C4-2B (cell line): ENCODE results near the gene CORIN.
A peak's percentile ranks its signal among the peaks of the same experiment; 100 is the strongest.

ENCODE experiments used
- ZFX ChIP-seq: fragments of 450-650 bp; IDR thresholded peaks from 2 replicates; pipeline ENCODE4 v1.6.1; 2017
- TF ChIP-seq, protein P1 (sequence below): fragments of 450-650 bp; conservative IDR thresholded peaks from 2 replicates; pipeline ENCODE4 v1.5.1; 2017; ENCODE audit warnings: mild to moderate bottlenecking

DNA sequence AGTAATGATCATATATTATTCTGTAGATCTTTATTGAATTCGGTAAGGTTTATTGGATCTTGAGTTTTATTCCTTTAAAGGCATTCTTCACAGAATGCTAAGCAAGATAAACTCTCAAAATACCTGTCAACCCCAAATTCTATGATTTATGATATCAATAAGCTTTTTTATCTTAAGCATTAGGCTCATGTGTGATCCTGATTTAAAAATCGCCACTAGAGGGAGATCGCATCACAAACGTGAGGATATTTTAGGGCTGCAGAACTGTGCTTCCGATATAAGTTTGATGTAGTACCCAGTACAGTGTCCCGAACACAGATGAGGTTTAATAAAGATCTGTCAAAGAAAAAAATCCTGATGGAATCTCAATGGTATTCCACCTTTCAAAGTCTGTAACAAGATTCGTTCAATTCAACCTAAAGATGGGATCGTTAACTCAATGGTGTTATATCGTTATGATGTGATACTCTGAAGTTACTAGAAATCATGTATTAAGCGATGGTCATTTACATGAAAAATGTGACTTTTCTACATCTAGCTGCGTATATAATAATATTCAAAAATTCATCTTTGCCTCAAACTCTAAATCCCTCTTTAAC lies 169.0 kb downstream of the CORIN start:
- TF ChIP-seq, protein P1, sequence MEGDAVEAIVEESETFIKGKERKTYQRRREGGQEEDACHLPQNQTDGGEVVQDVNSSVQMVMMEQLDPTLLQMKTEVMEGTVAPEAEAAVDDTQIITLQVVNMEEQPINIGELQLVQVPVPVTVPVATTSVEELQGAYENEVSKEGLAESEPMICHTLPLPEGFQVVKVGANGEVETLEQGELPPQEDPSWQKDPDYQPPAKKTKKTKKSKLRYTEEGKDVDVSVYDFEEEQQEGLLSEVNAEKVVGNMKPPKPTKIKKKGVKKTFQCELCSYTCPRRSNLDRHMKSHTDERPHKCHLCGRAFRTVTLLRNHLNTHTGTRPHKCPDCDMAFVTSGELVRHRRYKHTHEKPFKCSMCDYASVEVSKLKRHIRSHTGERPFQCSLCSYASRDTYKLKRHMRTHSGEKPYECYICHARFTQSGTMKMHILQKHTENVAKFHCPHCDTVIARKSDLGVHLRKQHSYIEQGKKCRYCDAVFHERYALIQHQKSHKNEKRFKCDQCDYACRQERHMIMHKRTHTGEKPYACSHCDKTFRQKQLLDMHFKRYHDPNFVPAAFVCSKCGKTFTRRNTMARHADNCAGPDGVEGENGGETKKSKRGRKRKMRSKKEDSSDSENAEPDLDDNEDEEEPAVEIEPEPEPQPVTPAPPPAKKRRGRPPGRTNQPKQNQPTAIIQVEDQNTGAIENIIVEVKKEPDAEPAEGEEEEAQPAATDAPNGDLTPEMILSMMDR = peak; percentile 84
- TF ChIP-seq ZFX = no peak
